H1 (cell line): Measurements from ENCODE around the gene INSIG1. TPM values are rescaled to one million over a fixed set of nuclear protein-coding genes. Genes with fewer than 3 reads are reported as not detected.

ENCODE experiments used
- ASH2L ChIP-seq: fragments of 200-600, 300-600 bp; sonication (generic); IDR thresholded peaks from one replicate; pipeline ENCODE4 v1.7.1; 2017; ENCODE audit warnings: low read length
- BCL11A ChIP-seq, 2 experiments: IDR thresholded peaks; one replicate each; pipeline ENCODE4 v1.6.1; 2011; ENCODE audit warnings: low read depth in 2 of 2, low read length in 2 of 2, mild to moderate bottlenecking in 2 of 2
- RAD21 ChIP-seq, 2 experiments: IDR thresholded peaks in 1 of 2; conservative IDR thresholded peaks in 1 of 2; 2 replicates each; pipeline ENCODE4 v1.6.1; 2011; ENCODE audit warnings: low read depth in 2 of 2, low read length in 2 of 2, improper control_type of control experiment in 1 of 2, inconsistent platforms in 1 of 2, mild to moderate bottlenecking in 1 of 2, moderate library complexity in 1 of 2
- polyA plus RNA-seq, 7 experiments: library from polyadenylated mRNA; depleted of rRNA in 3 of 7; stranded (reverse) in 5 of 7; unstranded in 2 of 7; fragments of >200 nt in 5 of 7; fragments of 200-250 nt in 2 of 7; gene quantifications; 1 replicate in 5 of 7; 2 replicates in 1 of 7; 4 replicates in 1 of 7; pipeline versions ENCODE4 v1.2.1 to v1.2.3, GENCODE V29; 2011 to 2013; ENCODE audit warnings: missing spikeins in 2 of 7, mixed read lengths in 2 of 7
- total RNA-seq: library from RNA; stranded (reverse); fragmentation: NEBNext Ultra II Directional; extraction: Animal tissue kit (Norgen Biotek cat#: 25700); gene quantifications from 2 replicates; pipeline ENCODE4 v1.2.1, GENCODE V29; 2021

Gene INSIG1
- total and polyA plus RNA-seq, 2 of the 8 experiments (the other 6 are each of a cell fraction or from before 2014, with no cell fraction given), result 40.0 to 58.4 TPM

DNA sequence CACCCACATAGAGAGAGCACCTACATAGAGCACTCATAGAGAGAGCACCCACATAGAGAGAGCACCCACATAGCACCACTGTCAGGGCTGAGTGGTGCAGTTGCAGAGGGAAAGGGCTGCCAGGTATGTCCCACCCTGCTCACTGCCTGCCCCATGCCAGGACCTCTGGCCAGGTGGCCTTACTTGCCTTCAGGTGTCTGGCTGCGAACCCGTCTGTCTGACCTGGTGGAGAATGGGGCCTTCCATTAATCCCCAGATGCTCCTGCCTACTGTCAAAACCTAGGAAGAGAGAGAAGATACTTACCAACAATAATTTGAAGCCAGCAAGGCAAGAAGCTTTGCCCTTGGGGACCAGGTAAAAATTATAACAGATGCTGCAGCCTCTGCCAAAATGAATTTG, 51.1 kb downstream of the INSIG1 start (continued):
- TF ChIP-seq ASH2L (no peak), BCL11A (IDR thresholded peaks at IDR 0.05; ENCODE audit: low read depth in 2 of 2, low read length in 2 of 2) (no peak), RAD21 (IDR thresholded peaks at IDR 0.05 in 1 of 2, conservative IDR thresholded peaks at IDR 0.05 in 1 of 2; ENCODE audit: low read depth in 2 of 2, low read length in 2 of 2) (no peak)
